HFFc6 (cell line): ENCODE results near the gene EPN3. TPM values are rescaled to one million over a fixed set of nuclear protein-coding genes. Genes with fewer than 3 reads are reported as not detected.
A peak's percentile ranks its signal among the peaks of the same experiment; 100 is the strongest.

Source experiments
- DNase-seq: peaks from one replicate; pipeline ENCODE4 v3.0.0-alpha.2; 2018
- H3K27ac Mint-ChIP-seq: 2 replicates; pipeline ENCODE4 v1.8.0; 2020; ENCODE audit warnings: mild to moderate bottlenecking, mixed read lengths
- H3K27me3 Mint-ChIP-seq: 2 replicates; pipeline ENCODE4 v1.8.0; 2021; ENCODE audit warnings: mild to moderate bottlenecking, moderate library complexity, mixed read lengths; ENCODE audit not compliant: insufficient read depth
- H3K36me3 Mint-ChIP-seq: 2 replicates; pipeline ENCODE4 v1.8.0; 2021; ENCODE audit warnings: low read depth, mixed read lengths
- H3K4me1 Mint-ChIP-seq: 2 replicates; pipeline ENCODE4 v1.8.0; 2020; ENCODE audit warnings: low read depth, mixed read lengths
- H3K4me3 Mint-ChIP-seq: 2 replicates; pipeline ENCODE4 v1.8.0; 2020; ENCODE audit warnings: mild to moderate bottlenecking, moderate library complexity, mixed read lengths
- H3K9me3 Mint-ChIP-seq: 2 replicates; pipeline ENCODE4 v1.8.0; 2020; ENCODE audit warnings: mild to moderate bottlenecking, mixed read lengths
- total RNA-seq, 6 experiments: library from RNA; stranded (reverse); fragmentation: NEBNext Ultra II Directional; extraction: Animal tissue kit (Norgen Biotek cat#: 25700); gene quantifications; 2 replicates in 1 of 6; 3 replicates in 5 of 6; pipeline ENCODE4 v1.2.3, GENCODE V29; 2021
- TF ChIP-seq, protein P1 (sequence below): fragments of 200-600 bp; sonication (generic); IDR thresholded peaks from 2 replicates; pipeline ENCODE4 v1.5.0; 2021; ENCODE audit warnings: antibody characterized with exemption, mild to moderate bottlenecking

The EPN3 gene
- total RNA-seq, 6 experiments from 2014 or later = 0.05 TPM; not detected in 5

- H3K36me3 Mint-ChIP-seq = no peaks in the 10 kb centered on the region
- TF ChIP-seq, protein P1, sequence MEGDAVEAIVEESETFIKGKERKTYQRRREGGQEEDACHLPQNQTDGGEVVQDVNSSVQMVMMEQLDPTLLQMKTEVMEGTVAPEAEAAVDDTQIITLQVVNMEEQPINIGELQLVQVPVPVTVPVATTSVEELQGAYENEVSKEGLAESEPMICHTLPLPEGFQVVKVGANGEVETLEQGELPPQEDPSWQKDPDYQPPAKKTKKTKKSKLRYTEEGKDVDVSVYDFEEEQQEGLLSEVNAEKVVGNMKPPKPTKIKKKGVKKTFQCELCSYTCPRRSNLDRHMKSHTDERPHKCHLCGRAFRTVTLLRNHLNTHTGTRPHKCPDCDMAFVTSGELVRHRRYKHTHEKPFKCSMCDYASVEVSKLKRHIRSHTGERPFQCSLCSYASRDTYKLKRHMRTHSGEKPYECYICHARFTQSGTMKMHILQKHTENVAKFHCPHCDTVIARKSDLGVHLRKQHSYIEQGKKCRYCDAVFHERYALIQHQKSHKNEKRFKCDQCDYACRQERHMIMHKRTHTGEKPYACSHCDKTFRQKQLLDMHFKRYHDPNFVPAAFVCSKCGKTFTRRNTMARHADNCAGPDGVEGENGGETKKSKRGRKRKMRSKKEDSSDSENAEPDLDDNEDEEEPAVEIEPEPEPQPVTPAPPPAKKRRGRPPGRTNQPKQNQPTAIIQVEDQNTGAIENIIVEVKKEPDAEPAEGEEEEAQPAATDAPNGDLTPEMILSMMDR = no peak
- H3K27me3 Mint-ChIP-seq = peaks cover 9% of the 10 kb centered on the region
- H3K4me3 Mint-ChIP-seq = no peak overlapping the region
- no peaks in the 10 kb centered on the region for H3K9me3 Mint-ChIP-seq
- peaks cover 22% of the 10 kb centered on the region for H3K4me1 Mint-ChIP-seq
- no peak overlapping the region for H3K27ac Mint-ChIP-seq
- DNase-seq = no peak
Observed at GRCh38 chr17:50505591-50506130, 26.9 kb upstream of the EPN3 start.

DNA sequence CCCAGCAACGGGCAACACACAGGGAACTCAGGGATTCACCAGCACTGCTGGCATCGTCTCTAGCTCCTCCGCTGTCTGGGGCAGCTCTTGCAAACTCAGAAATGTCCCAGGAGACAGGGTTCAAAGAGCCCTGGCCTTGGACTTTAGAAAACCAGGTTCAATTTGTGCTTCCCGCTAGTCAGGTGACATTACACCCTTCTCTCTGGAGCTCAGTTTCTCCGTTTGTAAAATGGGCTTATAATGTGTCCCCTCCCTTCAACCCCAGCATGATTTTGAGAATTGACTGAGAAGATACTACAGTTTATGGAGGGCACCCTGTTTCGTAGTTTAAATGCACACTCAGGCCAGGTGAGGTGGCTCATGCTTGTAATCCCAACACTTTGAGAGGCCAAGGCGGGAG, 26.2 kb upstream of the EPN3 start:
- Mint-ChIP-seq H3K9me3 (no peaks in the 10 kb centered on the region), H3K36me3 (no peaks in the 10 kb centered on the region), H3K27ac (no peak overlapping the region), H3K4me1 (peaks cover 28% of the 10 kb centered on the region), H3K27me3 (peaks cover 9% of the 10 kb centered on the region), H3K4me3 (no peak overlapping the region)
- TF ChIP-seq, protein P1 = no peak
- no peak for DNase-seq

DNA sequence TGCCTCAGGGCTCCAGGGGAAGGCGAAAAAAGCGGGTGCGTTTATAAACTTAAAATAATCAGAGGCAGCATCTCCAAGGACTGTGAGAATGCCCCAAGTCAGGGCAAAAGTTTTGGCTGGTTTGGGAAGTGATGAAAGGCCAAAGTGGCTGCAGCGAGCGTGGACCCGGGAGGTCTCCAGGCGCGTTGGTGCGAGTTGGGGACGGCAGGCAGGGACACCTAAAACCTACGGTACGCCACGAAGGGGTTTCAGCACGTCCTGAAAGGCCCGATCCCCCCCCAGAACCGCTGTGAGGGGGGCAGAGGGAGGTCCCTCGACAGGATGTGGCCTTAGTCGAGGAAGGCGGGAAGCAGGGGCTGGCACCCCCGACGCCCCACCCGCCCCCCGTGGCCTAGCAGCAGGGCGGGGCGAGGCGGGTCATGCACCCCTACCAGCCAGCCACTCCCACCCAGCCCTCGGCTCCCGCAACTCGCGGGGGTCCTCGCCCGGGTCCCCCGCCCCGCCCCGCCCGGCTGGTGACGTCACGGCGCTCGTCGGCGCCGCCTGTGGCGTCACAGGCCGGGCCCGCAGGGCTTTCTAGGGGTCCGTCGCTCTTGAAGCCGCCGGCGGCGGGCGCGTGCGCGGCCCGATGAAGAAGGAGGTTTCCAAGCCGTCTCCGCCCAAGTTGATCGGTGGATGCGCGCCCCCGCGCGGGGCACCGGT, 24.5 kb upstream of the EPN3 start, which contains the start of gene MYCBPAP:
TSS of gene MYCBPAP (plus strand) at position 569 of the 702 bp plus-strand sequence. CDS start 236 bp downstream, outside the sequence.
- TF ChIP-seq, protein P1 = peak; percentile 38; the same call in 1 of the 2 replicates
- peaks cover 5% of the 10 kb centered on the region for H3K27me3 Mint-ChIP-seq
- no peaks in the 10 kb centered on the region for H3K36me3 Mint-ChIP-seq
- H3K4me3 Mint-ChIP-seq = peak within 1 kb of the TSS; percentile 88
- H3K9me3 Mint-ChIP-seq = no peaks in the 10 kb centered on the region
- H3K4me1 Mint-ChIP-seq = peaks cover 33% of the 10 kb centered on the region
- DNase-seq = peak; percentile 52
- peak within 1 kb of the TSS; percentile 74 for H3K27ac Mint-ChIP-seq

DNA sequence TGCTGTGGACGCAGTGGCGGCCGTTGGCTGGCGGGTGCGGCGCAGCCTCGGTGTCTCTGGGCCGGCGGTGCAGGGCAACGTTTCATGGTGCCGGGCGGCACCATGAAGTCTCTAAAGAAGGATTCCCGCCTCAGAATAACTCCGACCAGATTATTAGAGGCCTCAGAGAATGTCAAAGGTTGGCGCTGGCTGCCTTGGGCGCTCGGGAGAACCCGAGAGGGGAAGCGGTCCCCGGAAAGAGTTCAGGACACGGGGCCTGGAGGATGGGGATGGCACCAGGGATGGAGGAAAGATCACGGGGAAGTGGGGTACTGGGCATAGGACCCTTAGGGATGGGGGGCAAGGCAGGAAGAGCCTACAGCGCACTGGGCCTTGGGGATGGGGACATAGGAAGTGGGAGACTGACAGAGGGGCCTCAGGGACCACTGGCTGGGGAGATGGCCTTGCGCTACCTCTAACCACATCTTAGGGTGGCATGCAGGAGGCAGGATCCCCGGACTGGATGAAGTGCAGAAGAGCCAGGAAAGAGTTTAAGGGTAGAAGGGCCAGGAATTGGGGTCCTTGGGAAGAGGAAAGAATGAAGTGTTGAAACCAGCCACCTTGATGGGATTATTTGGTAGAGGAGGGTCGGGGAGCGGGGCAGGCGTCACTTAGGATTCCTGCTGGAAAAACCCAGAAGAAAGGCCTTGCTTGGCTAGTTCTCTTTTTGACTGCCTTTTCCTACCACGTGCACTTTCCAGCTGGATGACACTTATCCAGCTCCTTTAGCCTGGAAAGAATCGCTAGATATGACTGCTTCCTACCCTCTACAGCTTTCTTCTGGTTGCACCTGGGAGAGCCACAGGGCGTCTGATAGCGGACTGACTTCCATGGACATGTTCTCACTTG, 23.7 kb upstream of the EPN3 start:
- H3K27me3 Mint-ChIP-seq = peaks cover 5% of the 10 kb centered on the region
- no peaks in the 10 kb centered on the region for H3K9me3 Mint-ChIP-seq
- peak overlapping the region; percentile 88 for H3K4me3 Mint-ChIP-seq
- H3K36me3 Mint-ChIP-seq = no peaks in the 10 kb centered on the region
- TF ChIP-seq, protein P1 = no peak
- H3K27ac Mint-ChIP-seq = peak overlapping the region; percentile 74
- peaks cover 27% of the 10 kb centered on the region for H3K4me1 Mint-ChIP-seq
- no peak for DNase-seq

GRCh38 chr17:50511058-50511457, 21.5 kb upstream of the EPN3 start:
- Mint-ChIP-seq H3K4me1 (peaks cover 36% of the 10 kb centered on the region), H3K36me3 (0 out of 2 replicates have a peak, but pooled peaks cover 4% of the 10 kb centered on the region), H3K4me3 (no peak overlapping the region; the same call in 1 of the 2 replicates), H3K27ac (no peak overlapping the region), H3K27me3 (peaks cover 5% of the 10 kb centered on the region), H3K9me3 (no peaks in the 10 kb centered on the region)
- peak; percentile 6 for DNase-seq
- TF ChIP-seq, protein P1 = no peak
